ENCODE measurements around the gene OR1L6.

DNA sequence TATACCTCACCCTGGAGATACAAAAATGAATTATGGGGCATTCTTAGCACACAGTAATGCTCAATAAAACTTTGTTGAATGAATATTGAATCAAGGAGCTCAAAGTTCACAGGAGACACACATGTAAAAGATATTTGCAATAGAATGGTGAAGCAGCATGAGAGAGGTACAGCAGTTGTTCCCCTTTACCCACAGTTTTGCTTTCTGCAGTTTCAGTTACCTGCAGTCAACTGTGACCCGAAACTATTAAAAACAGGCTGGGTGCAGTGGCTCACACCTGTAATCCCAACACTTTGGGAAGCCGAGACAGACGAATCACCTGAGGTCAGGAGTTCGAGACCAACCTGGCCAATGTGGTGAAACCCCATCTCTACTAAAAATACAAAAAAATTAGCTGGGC lies 44.2 kb downstream of the OR1L6 start:
- TF ChIP-seq, protein P1, sequence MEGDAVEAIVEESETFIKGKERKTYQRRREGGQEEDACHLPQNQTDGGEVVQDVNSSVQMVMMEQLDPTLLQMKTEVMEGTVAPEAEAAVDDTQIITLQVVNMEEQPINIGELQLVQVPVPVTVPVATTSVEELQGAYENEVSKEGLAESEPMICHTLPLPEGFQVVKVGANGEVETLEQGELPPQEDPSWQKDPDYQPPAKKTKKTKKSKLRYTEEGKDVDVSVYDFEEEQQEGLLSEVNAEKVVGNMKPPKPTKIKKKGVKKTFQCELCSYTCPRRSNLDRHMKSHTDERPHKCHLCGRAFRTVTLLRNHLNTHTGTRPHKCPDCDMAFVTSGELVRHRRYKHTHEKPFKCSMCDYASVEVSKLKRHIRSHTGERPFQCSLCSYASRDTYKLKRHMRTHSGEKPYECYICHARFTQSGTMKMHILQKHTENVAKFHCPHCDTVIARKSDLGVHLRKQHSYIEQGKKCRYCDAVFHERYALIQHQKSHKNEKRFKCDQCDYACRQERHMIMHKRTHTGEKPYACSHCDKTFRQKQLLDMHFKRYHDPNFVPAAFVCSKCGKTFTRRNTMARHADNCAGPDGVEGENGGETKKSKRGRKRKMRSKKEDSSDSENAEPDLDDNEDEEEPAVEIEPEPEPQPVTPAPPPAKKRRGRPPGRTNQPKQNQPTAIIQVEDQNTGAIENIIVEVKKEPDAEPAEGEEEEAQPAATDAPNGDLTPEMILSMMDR (conservative IDR thresholded peaks at IDR 0.05; ENCODE audit: low read depth, low read length): no peak
- TF ChIP-seq EZH2 (IDR thresholded peaks at IDR 0.05; ENCODE audit: borderline replicate concordance, low read depth, low read length, poor library complexity, severe bottlenecking): no peak
